Smooth muscle cell (in vitro differentiated cells): Measurements from ENCODE around the gene CCT7. TPM values are rescaled to one million over a fixed set of nuclear protein-coding genes. Genes with fewer than 3 reads are reported as not detected.

Experiments
- DNase-seq: peaks from one replicate; lab custom pipeline; 2025; ENCODE audit not compliant: unreplicated experiment; lab: John Stamatoyannopoulos, UW
- H2AFZ ChIP-seq: fragments of 200-600 bp; sonication (generic); 2 replicates; pipeline ENCODE4 v1.6.0; 2016; ENCODE audit warnings: antibody characterized with exemption, low read depth, mild to moderate bottlenecking
- H3F3A ChIP-seq: fragments of 200-600 bp; sonication (generic); 2 replicates; pipeline ENCODE4 v1.6.0; 2017; ENCODE audit warnings: antibody characterized with exemption, low read depth
- H3K27ac ChIP-seq: fragments of 200-600 bp; sonication (generic); 2 replicates; pipeline ENCODE4 v1.5.1; 2016; ENCODE audit warnings: low read depth, mild to moderate bottlenecking
- H3K27me3 ChIP-seq: fragments of 200-600 bp; sonication (generic); 2 replicates; pipeline ENCODE4 v1.6.1; 2016; ENCODE audit warnings: low read depth, mild to moderate bottlenecking
- H3K36me3 ChIP-seq: fragments of 200-600 bp; sonication (generic); 2 replicates; pipeline ENCODE4 v1.5.1; 2016; ENCODE audit warnings: low read depth
- H3K4me1 ChIP-seq: fragments of 200-600 bp; sonication (generic); 2 replicates; pipeline ENCODE4 v1.5.1; 2016; ENCODE audit warnings: low read depth
- H3K4me2 ChIP-seq: fragments of 200-600 bp; sonication (generic); 2 replicates; pipeline ENCODE4 v1.6.0; 2016; ENCODE audit warnings: mild to moderate bottlenecking
- H3K4me3 ChIP-seq: fragments of 200-600 bp; sonication (generic); 2 replicates; pipeline ENCODE4 v1.5.1; 2016; ENCODE audit warnings: mild to moderate bottlenecking
- H3K79me2 ChIP-seq: fragments of 200-600 bp; sonication (generic); 2 replicates; pipeline ENCODE4 v1.6.0; 2016; ENCODE audit warnings: low read depth, mild to moderate bottlenecking
- H3K9ac ChIP-seq: fragments of 200-600 bp; sonication (generic); 2 replicates; pipeline ENCODE4 v1.6.0; 2016; ENCODE audit warnings: low read depth
- H3K9me3 ChIP-seq: fragments of 200-600 bp; sonication (generic); replicated peaks from 2 replicates; pipeline ENCODE4 v1.5.1; 2016; ENCODE audit warnings: low read depth
- H4K20me1 ChIP-seq: fragments of 200-600 bp; sonication (generic); 2 replicates; pipeline ENCODE4 v1.6.0; 2016; ENCODE audit warnings: low read depth
- WGBS: methylation state at CpG from one replicate; pipeline ENCODE4 v1.1.7; 2016; ENCODE audit warnings: low lambda C conversion rate; 5-methylcytosine and 5-hydroxymethylcytosine counted together
- polyA plus RNA-seq: library from polyadenylated mRNA; unstranded; fragments of >200 nt; fragmentation: Nextera tagmentation; extraction: Ambion mirVana; gene quantifications from 2 replicates; pipeline ENCODE4 v1.2.1, GENCODE V29; 2016
- total RNA-seq: library from RNA; depleted of rRNA; stranded (reverse); fragments of >200 nt; gene quantifications from 2 replicates; pipeline ENCODE4 v1.2.3, GENCODE V29; 2014
- TF ChIP-seq, protein P1 (sequence below): fragments of 200-600 bp; sonication (generic); IDR thresholded peaks from 2 replicates; pipeline ENCODE4 v1.5.1; 2017; ENCODE audit warnings: borderline replicate concordance, mild to moderate bottlenecking, antibody characterized with exemption; ENCODE audit not compliant: insufficient read depth, poor library complexity, severe bottlenecking

Gene CCT7
- total and polyA plus RNA-seq, 2 experiments from 2014 or later, result 197 to 212 TPM

DNA sequence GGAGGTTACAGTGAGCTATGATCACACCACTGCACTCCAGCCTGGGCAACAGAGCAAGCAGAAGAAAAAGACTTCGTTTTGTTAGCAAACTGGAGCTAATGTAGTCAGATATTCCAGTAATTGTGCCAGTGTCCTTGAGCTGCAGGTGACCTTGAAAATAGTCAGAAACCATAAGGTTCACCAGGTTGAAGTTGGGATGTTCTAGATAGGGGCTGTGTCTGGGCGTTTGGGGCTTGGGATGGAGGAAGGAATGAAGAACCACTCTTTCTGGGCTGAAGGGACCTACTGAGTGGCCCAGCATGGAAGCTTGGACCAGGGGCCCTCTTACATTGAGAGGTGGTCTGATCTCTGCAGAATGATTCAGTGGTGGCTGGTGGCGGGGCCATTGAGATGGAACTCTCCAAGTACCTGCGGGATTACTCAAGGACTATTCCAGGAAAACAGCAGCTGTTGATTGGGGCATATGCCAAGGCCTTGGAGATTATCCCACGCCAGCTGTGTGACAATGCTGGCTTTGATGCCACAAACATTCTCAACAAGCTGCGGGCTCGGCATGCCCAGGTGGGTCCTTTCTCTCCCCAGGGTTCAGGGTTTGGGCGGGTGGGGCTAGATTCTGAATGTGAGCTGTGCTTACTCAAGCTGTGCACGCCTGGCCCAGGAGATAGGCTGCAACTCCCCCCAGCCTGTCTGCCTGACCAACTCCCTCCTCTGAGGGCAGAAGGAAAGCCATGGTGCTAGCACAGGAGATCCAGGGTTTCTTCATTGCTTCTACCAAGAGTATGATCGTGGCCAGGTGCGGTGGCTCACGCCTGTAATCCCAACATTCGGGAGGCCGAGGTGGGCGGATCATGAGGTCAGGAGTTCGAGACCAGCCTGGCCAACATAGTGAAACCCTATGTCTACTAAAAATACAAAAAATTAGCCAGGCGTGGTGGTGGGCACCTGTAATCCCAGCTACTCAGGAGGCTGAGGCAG lies 17.1 kb downstream of the CCT7 start:
- Histone ChIP-seq H3K9me3 (no peaks in the 10 kb centered on the region), H4K20me1 (peaks cover 41% of the 10 kb centered on the region), H3K27ac (no peak overlapping the region), H3F3A (no peaks in the 10 kb centered on the region), H3K36me3 (peaks cover 24% of the 10 kb centered on the region), H3K9ac (no peak overlapping the region), H3K4me2 (no peak overlapping the region), H3K79me2 (peaks cover under 1% of the 10 kb centered on the region), H3K4me3 (no peak overlapping the region), H2AFZ (no peak overlapping the region), H3K4me1 (no peaks in the 10 kb centered on the region), H3K27me3 (no peaks in the 10 kb centered on the region)
- 96% methylated on average over 17 of the region's 17 CpGs for WGBS
- DNase-seq, result no peak
- TF ChIP-seq, protein P1, sequence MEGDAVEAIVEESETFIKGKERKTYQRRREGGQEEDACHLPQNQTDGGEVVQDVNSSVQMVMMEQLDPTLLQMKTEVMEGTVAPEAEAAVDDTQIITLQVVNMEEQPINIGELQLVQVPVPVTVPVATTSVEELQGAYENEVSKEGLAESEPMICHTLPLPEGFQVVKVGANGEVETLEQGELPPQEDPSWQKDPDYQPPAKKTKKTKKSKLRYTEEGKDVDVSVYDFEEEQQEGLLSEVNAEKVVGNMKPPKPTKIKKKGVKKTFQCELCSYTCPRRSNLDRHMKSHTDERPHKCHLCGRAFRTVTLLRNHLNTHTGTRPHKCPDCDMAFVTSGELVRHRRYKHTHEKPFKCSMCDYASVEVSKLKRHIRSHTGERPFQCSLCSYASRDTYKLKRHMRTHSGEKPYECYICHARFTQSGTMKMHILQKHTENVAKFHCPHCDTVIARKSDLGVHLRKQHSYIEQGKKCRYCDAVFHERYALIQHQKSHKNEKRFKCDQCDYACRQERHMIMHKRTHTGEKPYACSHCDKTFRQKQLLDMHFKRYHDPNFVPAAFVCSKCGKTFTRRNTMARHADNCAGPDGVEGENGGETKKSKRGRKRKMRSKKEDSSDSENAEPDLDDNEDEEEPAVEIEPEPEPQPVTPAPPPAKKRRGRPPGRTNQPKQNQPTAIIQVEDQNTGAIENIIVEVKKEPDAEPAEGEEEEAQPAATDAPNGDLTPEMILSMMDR, result no peak

DNA sequence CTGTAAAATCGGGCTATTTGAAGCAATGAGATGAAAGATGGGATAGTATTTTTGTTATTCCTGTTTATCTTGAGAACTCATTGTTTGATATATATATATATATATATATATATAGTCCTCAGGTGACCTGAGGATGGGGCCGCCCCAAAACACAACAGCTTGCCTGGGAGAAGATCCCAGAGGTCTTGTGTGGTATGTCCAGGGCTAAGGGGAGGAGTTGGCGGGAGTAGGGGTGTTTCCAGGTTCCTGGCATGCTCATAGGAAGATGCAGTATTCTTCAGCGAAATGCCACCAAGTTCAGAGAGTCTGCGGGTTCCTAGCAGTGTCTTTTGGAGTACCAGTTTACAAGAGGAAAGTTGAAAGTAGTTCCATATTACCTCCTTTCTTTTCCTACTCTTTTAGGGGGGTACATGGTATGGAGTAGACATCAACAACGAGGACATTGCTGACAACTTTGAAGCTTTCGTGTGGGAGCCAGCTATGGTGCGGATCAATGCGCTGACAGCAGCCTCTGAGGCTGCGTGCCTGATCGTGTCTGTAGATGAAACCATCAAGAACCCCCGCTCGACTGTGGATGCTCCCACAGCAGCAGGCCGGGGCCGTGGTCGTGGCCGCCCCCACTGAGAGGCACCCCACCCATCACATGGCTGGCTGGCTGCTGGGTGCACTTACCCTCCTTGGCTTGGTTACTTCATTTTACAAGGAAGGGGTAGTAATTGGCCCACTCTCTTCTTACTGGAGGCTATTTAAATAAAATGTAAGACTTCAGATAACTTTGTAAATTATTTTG lies 18.3 kb downstream of the CCT7 start:
- H3K79me2 ChIP-seq, result no peaks in the 10 kb centered on the region
- 98% methylated on average over 17 of the region's 17 CpGs for WGBS
- DNase-seq, result no peak
- no peak overlapping the region for H3K4me2 ChIP-seq
- H3K27me3 ChIP-seq, result no peaks in the 10 kb centered on the region
- H3F3A ChIP-seq, result no peaks in the 10 kb centered on the region
- no peak overlapping the region for H3K4me3 ChIP-seq
- H3K36me3 ChIP-seq, result peaks cover 15% of the 10 kb centered on the region
- H2AFZ ChIP-seq, result no peak overlapping the region
- no peak overlapping the region for H3K27ac ChIP-seq
- H3K4me1 ChIP-seq, result no peaks in the 10 kb centered on the region
- TF ChIP-seq, protein P1, result no peak
- H3K9me3 ChIP-seq, result no peaks in the 10 kb centered on the region
- H3K9ac ChIP-seq, result no peak overlapping the region
- peaks cover 28% of the 10 kb centered on the region for H4K20me1 ChIP-seq

DNA sequence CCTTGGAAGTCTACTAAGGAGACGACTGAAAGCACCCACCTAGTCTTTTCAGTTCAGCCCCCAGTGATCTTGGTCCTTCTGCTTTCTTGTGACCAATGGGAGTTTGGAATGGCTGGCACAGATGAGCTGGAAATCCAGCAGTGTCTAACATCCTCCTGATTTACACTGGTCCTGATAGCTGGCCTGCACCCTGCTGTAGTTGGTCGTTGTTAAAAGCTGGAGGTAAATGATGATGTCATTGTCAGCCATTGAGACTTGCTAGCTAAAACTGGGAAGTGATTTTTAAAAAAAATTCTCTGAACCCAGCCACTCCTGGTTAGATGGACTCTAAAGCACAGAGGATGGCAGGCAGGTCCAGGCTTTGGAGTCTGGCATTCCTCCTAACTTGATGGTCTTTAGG lies 19.3 kb downstream of the CCT7 start:
- H4K20me1 ChIP-seq, result peaks cover 18% of the 10 kb centered on the region
- TF ChIP-seq, protein P1, result no peak
- no peaks in the 10 kb centered on the region for H3F3A ChIP-seq
- H3K27ac ChIP-seq, result no peak overlapping the region
- no peaks in the 10 kb centered on the region for H3K9me3 ChIP-seq
- H3K4me3 ChIP-seq, result no peak overlapping the region
- peaks cover 15% of the 10 kb centered on the region for H3K36me3 ChIP-seq
- no peak overlapping the region for H2AFZ ChIP-seq
- no peak for DNase-seq
- H3K79me2 ChIP-seq, result no peaks in the 10 kb centered on the region
- H3K27me3 ChIP-seq, result no peaks in the 10 kb centered on the region
- no peak overlapping the region for H3K4me2 ChIP-seq
- no peaks in the 10 kb centered on the region for H3K4me1 ChIP-seq
- WGBS, result 90% methylated on average over 2 of the region's 2 CpGs
- H3K9ac ChIP-seq, result no peak overlapping the region
